HepG2 (cell line): ENCODE measurements around the gene VTN. TPM values are rescaled to one million over a fixed set of nuclear protein-coding genes. Genes with fewer than 3 reads are reported as not detected.

Source experiments
- ATF7-NPFF ChIP-seq: sonication (generic); formaldehyde crosslinking; IDR thresholded peaks from 2 replicates; pipeline ENCODE4 v1.8.1; 2023; ENCODE audit warnings: mild to moderate bottlenecking, low read depth, missing genetic modification reagents, moderate library complexity
- CBX1 ChIP-seq: IDR thresholded peaks from one replicate; pipeline ENCODE4 v1.6.1; 2016; ENCODE audit warnings: antibody characterized with exemption, low read depth
- FOSL1 ChIP-seq: sonication (generic); formaldehyde crosslinking; IDR thresholded peaks from 2 replicates; pipeline ENCODE4 v1.9.0; 2021; ENCODE audit warnings: missing genetic modification reagents, borderline replicate concordance
- GFI1 ChIP-seq: sonication (generic); formaldehyde crosslinking; IDR thresholded peaks from 2 replicates; pipeline ENCODE4 v1.5.0; 2020; ENCODE audit warnings: missing genetic modification reagents, mild to moderate bottlenecking, borderline replicate concordance
- HDAC1 ChIP-seq: sonication (generic); formaldehyde crosslinking; IDR thresholded peaks from 2 replicates; pipeline ENCODE4 v1.5.1; 2020; ENCODE audit warnings: mild to moderate bottlenecking, missing genetic modification reagents
- HIC2 ChIP-seq: sonication (generic); formaldehyde crosslinking; IDR thresholded peaks from 2 replicates; pipeline ENCODE4 v1.9.0; 2022; ENCODE audit warnings: low read depth, missing genetic modification reagents
- HIVEP1 ChIP-seq: sonication (generic); formaldehyde crosslinking; IDR thresholded peaks from 2 replicates; pipeline ENCODE4 v1.4.0; 2020; ENCODE audit warnings: mild to moderate bottlenecking, missing genetic modification reagents
- HOXA5 ChIP-seq: sonication (generic); formaldehyde crosslinking; IDR thresholded peaks from 2 replicates; pipeline ENCODE4 v1.4.0; 2020; ENCODE audit warnings: missing genetic modification reagents
- HOXD1 ChIP-seq: sonication (generic); formaldehyde crosslinking; IDR thresholded peaks from 2 replicates; pipeline ENCODE4 v1.5.0; 2020; ENCODE audit warnings: missing genetic modification reagents
- MAFF ChIP-seq: IDR thresholded peaks from 2 replicates; pipeline ENCODE4 v1.6.1; 2011; ENCODE audit warnings: low read depth, low read length, improper control_type of control experiment
- MYNN ChIP-seq: sonication (generic); formaldehyde crosslinking; IDR thresholded peaks from 2 replicates; pipeline ENCODE4 v1.4.0; 2020; ENCODE audit warnings: mild to moderate bottlenecking, low read depth, missing genetic modification reagents
- NFIB ChIP-seq: sonication (generic); formaldehyde crosslinking; IDR thresholded peaks from 2 replicates; pipeline ENCODE4 v1.9.0; 2021; ENCODE audit warnings: missing genetic modification reagents, mild to moderate bottlenecking, borderline replicate concordance
- POLR2AphosphoS5 ChIP-seq: IDR thresholded peaks from 2 replicates; pipeline ENCODE4 v1.6.1; 2012; ENCODE audit warnings: low read depth, low read length
- SIX1 ChIP-seq: sonication (generic); formaldehyde crosslinking; IDR thresholded peaks from 2 replicates; pipeline ENCODE4 v1.4.0; 2020; ENCODE audit warnings: missing genetic modification reagents, borderline replicate concordance
- SMARCE1 ChIP-seq: fragments of 450-650 bp; IDR thresholded peaks from 2 replicates; pipeline ENCODE4 v1.6.1; 2017; ENCODE audit warnings: borderline replicate concordance
- TFE3 ChIP-seq: IDR thresholded peaks from 2 replicates; pipeline ENCODE4 v1.6.1; 2016
- ZFP90 ChIP-seq: sonication (generic); formaldehyde crosslinking; IDR thresholded peaks from 2 replicates; pipeline ENCODE4 v1.8.0; 2022; ENCODE audit warnings: missing genetic modification reagents, mild to moderate bottlenecking, inconsistent platforms, borderline replicate concordance
- ZNF234 ChIP-seq: sonication (generic); formaldehyde crosslinking; conservative IDR thresholded peaks from 2 replicates; pipeline ENCODE4 v1.5.1; 2020; ENCODE audit warnings: mild to moderate bottlenecking, missing genetic modification reagents
- ZNF597 ChIP-seq: sonication (generic); formaldehyde crosslinking; IDR thresholded peaks from 2 replicates; pipeline ENCODE4 v1.5.0; 2020; ENCODE audit warnings: missing genetic modification reagents
- ZNF629 ChIP-seq: sonication (generic); formaldehyde crosslinking; conservative IDR thresholded peaks from 2 replicates; pipeline ENCODE4 v1.5.0; 2020; ENCODE audit warnings: missing genetic modification reagents
- ZNF781 ChIP-seq: sonication (generic); formaldehyde crosslinking; IDR thresholded peaks from 2 replicates; pipeline ENCODE4 v1.5.1; 2020; ENCODE audit warnings: borderline replicate concordance, mild to moderate bottlenecking, missing genetic modification reagents; ENCODE audit errors: not compliant biosample characterization
- ZNF782 ChIP-seq: sonication (generic); formaldehyde crosslinking; IDR thresholded peaks from 2 replicates; pipeline ENCODE4 v1.4.0; 2020; ENCODE audit warnings: missing genetic modification reagents, mild to moderate bottlenecking, borderline replicate concordance
- ZNF784 ChIP-seq: sonication (generic); formaldehyde crosslinking; IDR thresholded peaks from 2 replicates; pipeline ENCODE4 v1.5.1; 2020; ENCODE audit warnings: missing genetic modification reagents, mild to moderate bottlenecking, borderline replicate concordance
- polyA plus RNA-seq, 8 experiments: library from polyadenylated mRNA; depleted of rRNA in 3 of 8; stranded (reverse) in 7 of 8; unstranded in 1 of 8; fragments of >200 nt; fragmentation: Illumina TruSeq in 4 of 8; extraction: Trizol in 4 of 8; gene quantifications; 2 replicates each; pipeline versions ENCODE4 v1.2.1 to v1.2.3, GENCODE V29; 2011 to 2016; ENCODE audit warnings: low read depth in 4 of 8, missing spikeins in 1 of 8, mixed read lengths in 1 of 8; ENCODE audit not compliant: insufficient read depth in 1 of 8
- total RNA-seq, 5 experiments: library from RNA; depleted of rRNA; stranded (reverse); fragments of >200 nt; fragmentation: Illumina TruSeq; extraction: Trizol; gene quantifications; 2 replicates each; pipeline ENCODE4 v1.2.3, GENCODE V29; 2016; ENCODE audit warnings: low read depth in 1 of 5

VTN gene
- total and polyA plus RNA-seq, 2 of the 13 experiments (the other 11 are each of a cell fraction or from before 2014, with no cell fraction given), result 108 to 131 TPM

- TF ChIP-seq HDAC1 (CRISPR knock-in tag) (peak; percentile 92), MYNN (CRISPR knock-in tag) (no peak), GFI1 (CRISPR knock-in tag) (no peak; the same call in 1 of the 2 replicates), SIX1 (CRISPR knock-in tag) (no peak), ATF7-NPFF (CRISPR knock-in tag) (peak; percentile 29), ZFP90 (CRISPR knock-in tag) (peak; percentile 79; the same call in 1 of the 2 replicates), ZNF784 (CRISPR knock-in tag) (no peak), HIC2 (CRISPR knock-in tag) (0 out of 2 replicates have a peak, but pooled peaks have one; percentile 21), HIVEP1 (peak; percentile 93; the same call in 1 of the 2 replicates), TFE3 (peak; percentile 24; the same call in 1 of the 2 replicates), NFIB (CRISPR knock-in tag) (no peak), HOXA5 (no peak), ZNF629 (0 out of 2 replicates have a peak, but pooled peaks have one; percentile 4), CBX1 (no peak), HOXD1 (CRISPR knock-in tag) (peak; percentile 54; the same call in 1 of the 2 replicates), POLR2AphosphoS5 (peak; percentile 67), ZNF597 (CRISPR knock-in tag) (no peak; the same call in 1 of the 2 replicates), SMARCE1 (no peak), FOSL1 (CRISPR knock-in tag) (peak; percentile 42; the same call in 1 of the 2 replicates), ZNF782 (CRISPR knock-in tag) (no peak), ZNF234 (CRISPR knock-in tag) (0 out of 2 replicates have a peak, but pooled peaks have one; percentile 43), ZNF781 (CRISPR knock-in tag) (no peak), MAFF (no peak)
These were observed 34.7 kb downstream of the VTN start, which contains the start of the genes IFT20 and TNFAIP1 (continued) for GRCh38 chr17:28335201-28335958.
